ELR (cell line): ENCODE data around the gene RCAN1.

ENCODE experiments used
- DNase-seq: peaks from one replicate; pipeline ENCODE4 v3.0.0-alpha.2; 2015; ENCODE audit warnings: low read depth

Gene RCAN1

DNA sequence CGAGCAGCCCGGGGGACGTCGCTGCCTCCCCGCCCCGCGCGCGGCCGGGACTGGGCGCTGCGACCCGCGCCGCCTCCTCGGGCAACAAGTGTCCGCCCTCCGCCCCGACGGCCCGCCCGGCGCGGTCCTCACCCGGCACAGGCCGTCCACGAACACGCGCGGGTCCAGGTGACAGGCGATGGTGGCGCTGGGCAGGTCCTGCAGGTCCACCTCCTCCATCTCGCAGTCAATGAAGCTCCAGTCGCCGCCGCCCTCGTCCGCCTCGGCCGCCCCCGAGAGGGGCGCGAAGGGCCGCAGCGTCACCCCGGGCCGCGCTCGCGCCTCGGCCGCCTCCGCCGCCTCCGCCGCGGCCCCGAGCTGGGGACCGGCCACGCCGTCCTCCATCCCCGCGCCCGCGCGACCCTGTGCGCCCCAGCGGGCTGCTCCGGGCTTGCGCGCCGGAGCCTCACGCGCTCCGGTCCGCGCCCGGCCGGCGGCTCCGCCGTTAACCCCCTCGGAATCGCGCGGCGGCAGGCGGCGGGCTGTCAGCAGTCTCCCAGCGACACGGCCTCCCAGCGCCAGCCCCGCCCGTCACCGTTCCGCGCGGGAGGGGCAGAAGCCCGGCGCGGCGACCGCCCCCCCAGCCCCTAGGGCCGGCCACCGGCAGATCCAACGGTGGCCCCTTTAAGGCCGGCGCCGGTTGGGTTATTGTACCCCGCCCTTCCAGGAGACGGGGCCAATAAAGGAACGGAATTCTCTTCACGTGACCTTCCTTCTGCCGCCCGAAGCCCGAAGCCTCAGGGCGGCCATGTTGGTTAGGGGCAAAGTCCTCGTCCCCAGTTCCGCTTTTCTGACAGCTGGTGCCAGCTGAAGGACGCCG lies at the start of gene RCAN1:
Gene RCAN1 (minus strand): TSS at position 486 of the 859 bp plus-strand sequence. CDS start 102 bp downstream, at position 384.
- DNase-seq, result peak; percentile 94

DNA sequence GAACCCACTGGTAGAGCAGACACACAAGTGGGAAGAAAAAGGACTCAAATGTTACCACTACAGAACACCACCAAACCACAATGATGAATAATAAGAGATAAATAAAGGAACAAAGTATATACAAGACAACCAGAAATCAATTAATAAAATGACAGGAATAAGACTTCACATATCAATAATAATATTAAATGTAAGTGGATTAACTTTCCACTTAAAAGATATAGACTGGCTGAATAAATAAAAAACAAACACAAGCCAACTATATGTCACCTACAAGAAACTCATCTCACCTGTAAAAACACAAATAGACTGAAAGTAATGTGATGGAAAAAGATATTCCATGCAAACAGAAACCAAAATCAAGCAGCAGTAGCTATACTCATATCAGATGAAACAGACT lies 46.9 kb upstream of the RCAN1 start:
- no peak for DNase-seq

DNA sequence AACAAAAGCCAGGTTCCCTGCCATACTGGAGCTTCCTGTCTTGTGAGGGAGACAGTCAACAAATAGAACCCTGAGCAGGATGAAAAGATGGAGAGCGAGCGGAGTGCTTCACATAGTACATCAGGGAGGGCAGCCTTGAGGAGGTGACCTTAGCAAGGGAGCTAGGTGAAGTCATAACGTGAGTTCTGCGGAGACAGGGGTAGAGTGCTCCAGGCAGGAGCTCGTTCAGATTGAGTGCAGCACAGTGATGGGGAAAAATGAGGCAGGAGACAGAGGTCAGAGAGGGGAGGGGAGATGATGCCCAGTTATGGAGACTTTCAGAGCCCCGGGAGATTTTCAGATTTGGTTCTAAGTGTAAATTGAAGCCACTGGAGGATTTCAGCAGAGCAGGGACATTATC lies 38.6 kb upstream of the RCAN1 start:
- DNase-seq, result no peak

DNA sequence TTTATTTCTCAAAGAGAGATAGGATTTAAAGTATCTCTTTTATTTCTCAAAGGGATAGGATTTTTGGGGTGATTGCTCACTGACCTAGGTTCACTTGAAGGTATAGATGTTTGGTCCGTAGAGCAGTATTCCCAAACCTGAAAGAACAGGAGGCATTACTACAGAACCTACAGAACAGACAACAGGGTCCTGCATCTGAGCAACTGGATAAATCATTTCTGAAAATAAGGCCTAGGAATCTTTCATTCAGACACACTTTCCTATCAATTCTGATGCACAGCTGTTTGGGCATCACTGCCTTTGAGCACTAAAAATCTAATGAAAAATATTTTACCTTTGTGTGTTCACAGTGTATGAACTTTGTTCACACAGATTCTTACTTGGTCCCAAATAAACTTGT lies 36.7 kb upstream of the RCAN1 start:
- DNase-seq, result no peak

DNA sequence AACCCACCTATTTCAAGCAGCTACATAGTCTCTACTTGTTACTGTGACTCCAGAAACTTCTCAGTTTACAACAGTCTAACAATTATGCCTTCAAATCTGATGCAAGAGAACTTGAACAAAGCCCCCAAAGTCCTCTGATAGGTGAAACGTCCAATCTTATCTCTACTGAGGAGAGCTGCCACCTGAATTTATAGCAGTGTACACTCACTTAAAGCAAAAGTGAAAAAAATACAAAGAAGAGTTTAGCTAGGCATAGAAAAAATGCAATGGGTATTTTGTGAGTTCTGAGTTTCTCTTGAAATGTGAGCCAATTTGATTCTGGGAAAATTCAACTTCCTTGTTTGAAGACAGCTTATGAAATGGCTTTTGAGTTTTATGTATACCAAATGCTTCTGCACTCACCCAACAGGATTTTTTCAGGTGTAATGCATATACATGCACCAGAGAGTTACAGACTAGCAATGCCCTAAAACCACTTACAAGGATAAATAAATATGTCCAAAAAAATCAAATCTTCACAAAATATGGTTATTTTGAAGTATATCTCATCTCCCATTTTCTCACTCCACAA lies 36.0 kb upstream of the RCAN1 start:
- DNase-seq, result no peak

DNA sequence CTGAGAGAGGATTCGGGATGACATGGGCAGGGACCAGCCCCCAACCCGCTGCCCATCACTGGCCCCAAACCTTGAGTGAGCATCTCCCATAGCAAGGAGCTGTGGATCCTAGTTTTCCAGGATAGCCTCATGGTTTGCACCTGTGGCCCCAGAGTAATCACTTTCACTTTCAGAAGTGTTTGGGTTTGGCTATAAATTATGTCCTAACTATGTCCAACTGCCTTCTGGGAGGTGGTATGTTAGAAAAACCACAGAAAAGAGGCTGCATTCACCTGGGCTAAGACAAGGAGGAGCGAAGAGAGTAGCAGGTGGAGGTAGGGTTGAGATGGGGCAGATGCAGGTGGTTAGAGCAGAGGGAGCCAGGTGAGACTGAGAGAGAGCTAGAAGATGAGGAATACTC lies 34.5 kb upstream of the RCAN1 start:
- DNase-seq, result no peak

DNA sequence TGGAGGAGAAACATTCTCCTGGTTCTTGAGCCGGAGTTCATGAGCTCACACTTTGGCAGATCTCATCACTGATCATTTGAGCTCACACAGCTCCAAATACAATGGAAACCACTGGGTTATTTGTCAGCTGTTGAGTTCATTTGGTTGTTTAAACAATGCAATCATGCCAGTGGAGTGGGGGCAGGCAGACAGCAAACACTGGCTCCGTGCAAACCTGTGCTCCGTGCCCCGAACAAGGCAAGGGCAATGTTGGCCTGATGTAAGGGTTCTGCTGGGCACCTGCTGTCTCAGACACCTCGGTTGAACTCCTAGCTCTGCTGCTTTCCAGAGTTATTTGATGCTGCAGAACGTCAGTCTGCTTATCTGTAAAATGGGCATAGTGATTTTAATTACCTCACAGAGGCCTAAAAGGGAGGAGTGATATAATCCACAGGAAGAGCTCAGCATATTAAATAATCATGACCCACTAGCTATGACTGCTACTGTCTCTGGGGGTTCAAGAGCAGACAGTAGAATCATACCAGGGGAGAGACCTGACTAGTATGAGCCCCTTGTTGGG lies 33.9 kb upstream of the RCAN1 start:
- no peak for DNase-seq

DNA sequence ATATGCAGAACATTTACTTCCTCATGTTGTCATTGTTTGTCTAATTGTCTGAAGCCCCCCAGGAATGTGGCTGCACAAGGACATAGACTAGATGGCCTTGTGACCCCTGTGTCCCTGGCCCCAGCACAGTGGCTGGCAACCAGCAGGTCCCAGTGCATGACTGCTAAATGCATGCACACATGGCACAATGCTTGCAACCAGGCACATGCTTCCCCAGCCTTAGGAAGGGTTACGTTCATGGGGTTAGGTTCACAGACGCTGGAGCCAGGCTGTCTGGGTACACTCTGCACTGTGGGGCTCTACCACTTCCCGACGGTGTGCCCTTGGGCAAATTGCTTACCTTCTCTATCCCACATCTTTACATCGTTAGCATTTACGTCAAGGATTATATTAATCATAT lies 32.6 kb upstream of the RCAN1 start:
- DNase-seq, result peak; percentile 37

DNA sequence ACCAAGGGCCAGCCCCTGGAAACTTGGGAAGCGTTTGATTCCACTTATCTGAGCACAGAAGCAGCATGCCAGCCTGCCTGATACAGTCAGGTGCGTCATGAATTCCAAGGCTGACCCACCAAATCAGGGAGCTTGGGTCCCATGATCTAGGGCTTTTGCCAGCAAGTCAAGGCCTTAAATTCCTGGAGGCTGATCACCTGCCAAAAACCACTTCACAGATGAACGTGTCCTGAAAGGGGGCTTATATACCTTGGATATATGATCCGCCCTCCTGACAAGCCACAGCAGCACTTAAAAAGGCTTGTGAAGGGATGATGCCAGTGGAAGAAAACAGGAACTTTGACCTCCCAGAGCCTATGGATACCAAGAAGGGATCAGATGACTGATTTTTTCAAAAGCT lies 29.9 kb upstream of the RCAN1 start:
- DNase-seq, result no peak

DNA sequence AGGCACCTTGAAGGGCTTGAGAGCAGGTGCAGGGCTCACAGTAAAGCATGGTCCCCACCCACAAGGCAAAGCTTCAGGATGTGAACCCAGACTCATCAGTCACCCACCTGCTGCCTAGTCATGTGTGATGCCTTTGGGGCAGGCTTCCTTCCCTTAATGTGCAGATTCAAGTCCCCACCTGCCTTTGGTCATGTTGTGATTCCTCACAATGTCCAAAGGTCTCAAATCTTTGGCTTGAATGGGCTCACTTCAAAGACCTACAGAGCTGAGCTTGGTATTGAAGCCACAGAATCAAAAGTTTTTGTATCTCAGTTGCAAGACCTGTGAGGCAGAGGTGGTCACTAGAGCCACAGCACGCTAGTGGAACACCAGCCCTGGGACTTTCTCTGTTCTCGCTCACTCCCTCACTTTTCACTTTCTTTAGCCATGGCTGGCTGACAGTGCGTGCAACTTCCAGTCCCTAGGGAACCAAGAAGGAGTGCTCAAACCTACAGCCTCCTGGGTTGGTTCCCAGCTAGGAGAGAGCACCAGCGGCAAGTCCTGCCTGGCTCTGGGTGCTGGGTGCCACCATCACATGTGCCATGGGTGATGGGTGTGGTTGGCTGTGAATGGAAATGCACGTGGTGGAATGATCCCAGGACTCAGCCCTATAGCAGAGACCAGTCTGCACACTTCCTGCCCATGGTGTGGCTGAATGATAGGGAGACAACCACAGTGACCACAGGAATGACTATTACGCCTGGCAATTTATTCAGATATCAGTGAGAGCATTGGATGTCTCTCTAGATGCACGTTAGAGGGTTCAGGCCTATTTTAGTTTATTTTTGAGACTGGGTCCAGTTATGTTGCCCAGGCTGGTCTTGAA lies 27.5 kb upstream of the RCAN1 start:
- DNase-seq, result peak; percentile 71

DNA sequence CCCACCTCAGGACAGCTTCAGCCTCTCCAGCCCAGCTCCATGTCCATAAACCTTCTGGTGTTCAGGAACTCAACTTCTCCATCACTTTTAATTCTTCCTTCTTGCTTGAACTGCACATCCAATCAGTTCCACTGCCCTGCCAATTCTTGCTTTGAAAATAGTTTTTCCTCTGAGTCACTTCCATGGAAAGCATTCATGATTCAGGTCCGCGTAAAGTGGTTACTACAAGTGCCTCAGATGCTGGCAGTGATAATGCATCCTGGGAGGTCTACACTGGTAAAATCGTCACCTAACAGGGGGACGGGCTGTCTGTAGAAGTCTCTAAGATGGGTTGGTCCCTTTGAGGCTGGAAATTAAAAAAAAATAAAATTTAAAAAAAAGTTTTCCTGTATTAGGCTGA lies 25.9 kb upstream of the RCAN1 start:
- DNase-seq, result peak; percentile 89

DNA sequence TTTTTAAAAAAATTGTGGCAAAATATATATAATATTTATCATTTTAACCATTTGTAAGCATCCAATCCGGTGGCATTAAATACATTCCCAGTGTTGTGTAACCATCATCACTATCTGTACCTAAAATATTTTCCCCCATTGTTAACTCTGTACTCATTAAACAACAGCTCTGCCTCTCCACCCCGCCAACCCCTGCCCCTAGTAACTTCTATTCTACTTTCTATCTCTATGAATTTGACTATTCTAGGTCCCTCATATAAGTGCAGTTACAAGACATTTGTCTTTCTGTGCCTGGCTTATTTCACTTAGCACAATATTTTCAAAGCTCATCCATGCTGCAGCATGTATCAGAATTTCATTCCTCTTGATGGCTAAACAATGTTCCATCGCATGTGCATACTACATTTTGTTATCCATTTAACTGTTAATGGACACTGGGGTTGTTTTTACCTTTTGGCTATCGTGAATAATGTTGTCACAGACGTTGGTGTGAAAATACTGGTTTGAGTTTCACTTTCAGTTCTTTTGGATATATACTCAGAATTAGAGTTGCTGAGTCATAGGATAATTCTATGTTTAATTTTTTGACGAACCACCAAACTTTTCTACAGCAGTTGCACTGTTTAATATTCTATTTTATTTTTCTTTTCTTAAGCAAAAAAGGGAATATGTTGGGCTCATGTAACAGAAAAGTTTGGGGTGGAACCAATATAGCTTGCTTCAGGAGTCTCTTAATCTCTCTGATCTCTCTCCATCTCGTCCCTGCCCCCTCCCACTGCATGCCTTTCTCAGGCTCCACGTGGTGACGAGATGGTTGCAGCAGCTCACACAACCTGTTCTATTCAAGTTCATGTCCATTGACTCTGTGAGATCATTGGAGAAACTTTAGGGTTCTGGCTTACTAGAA lies 25.2 kb upstream of the RCAN1 start:
- peak; percentile 48 for DNase-seq

DNA sequence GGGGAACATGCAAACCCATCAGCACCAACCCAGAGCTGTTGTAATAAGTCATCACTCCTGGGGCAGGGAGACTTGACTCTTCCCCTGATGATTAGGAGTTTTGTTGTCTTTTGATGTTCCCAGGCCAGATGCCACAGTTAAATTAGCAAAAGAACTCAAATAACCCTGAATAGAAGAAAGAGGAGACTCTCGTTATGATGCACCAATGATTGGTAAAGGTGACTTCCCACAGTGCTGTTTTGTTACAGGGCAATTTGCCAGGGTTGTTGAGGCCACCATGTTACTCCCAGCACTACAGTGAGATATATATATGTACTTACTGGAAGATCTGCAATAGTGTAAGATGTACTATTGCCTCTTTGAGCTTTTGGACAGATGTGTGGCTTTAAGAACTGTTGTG lies 24.3 kb upstream of the RCAN1 start:
- DNase-seq, result no peak

DNA sequence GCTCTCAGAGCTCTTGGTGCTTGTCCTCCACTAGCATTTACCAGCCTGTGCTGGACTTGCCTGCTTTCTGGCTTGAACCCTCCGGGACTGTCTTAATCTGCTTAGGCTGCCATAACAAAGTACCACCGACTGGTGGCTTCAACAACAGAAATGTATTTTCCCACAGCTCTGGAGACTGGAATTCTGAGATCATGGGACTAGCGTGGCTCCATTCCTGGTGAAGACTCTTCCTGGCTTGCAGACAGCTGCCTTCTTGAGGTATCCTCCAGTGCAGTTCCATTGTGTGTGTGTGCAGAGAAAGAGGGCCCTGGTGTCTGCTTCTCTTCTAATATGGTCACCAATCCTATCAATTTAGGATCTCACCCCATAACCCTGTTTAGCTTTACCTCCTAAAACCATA lies 22.0 kb upstream of the RCAN1 start:
- no peak for DNase-seq

DNA sequence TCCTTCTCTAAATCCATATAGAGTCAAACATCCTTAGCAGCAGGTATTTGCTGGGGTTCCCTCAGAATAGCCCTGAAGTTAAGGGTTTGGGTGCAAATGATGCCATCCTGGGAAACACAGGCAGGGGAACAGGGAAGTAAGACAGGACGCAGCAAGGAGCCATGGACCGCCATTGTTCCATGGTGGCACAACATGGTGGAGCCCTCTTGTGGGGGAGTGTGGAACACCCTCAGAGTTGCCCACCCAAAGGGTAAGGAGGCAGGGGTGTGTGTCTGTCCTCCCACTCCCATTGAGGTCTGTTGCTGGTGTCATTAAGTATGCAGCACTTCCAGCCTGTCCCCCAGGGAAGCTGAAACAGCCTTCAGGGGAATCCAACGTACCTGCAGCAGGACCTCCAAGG lies 20.4 kb upstream of the RCAN1 start:
- DNase-seq, result no peak

DNA sequence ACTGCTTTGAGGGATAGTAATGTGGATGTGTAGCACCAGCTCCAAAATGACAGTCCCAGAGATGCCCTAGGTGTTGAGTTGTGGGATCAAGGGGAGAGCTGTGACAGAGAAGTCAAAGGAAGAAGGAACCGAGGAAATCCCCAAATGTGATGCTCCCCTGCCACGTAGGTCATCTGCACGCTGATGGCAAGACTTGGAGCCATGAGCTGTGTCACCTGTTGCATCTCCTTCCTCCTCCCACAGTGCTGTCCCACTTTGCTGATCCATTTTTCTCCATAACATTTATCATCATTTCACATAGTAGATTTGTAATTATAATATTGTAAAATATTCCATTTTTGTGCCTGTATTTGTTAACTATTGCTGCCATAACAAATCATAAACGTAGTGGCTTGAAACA lies 17.6 kb upstream of the RCAN1 start:
- DNase-seq, result no peak

DNA sequence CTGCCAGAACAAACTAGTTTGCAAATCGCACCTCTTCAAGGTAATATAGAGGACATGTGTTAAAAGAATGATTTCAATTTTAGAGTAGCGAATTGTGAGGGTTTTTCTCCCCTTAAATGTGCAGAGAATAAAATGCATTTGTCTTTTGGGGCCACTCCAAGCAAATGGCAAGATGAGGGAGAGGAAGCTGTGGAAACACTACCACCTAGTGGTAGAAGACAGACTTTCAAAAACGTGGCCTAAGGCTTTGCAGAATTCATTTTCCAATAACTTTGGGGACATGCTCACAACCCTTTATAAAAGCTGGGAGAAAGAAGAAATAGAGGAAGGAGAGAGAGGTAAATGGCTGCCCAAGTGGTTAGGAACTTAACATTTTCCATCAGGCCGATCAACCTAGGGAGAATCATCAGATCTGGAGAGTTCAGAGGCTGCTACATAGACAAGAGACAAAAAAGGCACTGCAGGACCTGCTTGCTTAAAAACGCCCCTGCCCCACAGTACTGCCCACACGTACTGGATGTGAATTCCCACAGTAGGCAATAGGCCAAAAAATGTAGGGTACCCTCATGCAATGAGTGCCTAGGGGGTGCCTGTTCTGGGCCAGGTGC lies 15.7 kb upstream of the RCAN1 start:
- DNase-seq, result peak; percentile 64

DNA sequence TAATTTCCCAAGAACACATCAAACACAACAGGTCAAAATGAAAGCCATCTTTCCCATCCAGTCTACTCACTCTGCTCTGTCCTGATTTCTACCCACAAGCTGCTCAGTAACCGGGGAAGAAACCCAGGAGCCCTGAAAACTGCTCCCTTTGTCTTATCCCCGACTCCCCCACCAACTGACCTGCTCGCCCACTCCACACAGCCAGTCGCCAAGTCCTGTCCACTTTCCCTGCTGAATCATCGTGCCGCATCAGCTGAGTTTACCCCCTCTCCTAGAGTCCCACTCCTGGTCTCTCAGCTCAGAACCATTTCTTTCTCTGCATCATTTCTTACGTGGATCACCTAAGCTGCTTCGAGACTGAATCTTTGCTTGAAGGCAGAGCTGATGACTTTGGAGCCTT lies 11.2 kb upstream of the RCAN1 start:
- no peak for DNase-seq

DNA sequence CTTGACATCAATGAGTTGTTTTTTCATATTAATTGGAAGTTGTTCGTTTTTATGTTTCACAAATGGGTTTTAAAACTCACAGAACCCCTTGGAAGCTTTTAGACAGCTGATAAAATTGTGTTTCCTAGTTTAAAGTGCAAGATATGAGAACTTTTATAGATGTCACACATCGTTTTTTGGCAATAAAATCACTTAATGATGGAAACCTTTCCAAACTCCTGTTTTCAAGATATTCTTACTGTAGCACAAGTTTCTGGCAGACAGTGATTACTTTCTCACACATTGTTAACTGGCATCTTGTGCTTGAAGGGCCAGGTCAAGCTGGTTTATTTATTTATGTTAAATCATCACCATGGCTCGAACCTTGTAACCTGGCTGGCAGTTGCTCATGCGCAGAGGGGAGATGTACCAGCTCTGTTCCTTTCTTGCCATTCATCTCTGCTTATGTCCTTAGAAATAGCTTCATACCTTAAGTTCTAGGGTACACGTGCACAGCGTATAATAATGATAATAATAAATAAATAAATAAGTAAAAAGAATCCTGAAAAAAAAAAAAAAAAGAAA lies 10.2 kb upstream of the RCAN1 start:
- DNase-seq, result no peak

DNA sequence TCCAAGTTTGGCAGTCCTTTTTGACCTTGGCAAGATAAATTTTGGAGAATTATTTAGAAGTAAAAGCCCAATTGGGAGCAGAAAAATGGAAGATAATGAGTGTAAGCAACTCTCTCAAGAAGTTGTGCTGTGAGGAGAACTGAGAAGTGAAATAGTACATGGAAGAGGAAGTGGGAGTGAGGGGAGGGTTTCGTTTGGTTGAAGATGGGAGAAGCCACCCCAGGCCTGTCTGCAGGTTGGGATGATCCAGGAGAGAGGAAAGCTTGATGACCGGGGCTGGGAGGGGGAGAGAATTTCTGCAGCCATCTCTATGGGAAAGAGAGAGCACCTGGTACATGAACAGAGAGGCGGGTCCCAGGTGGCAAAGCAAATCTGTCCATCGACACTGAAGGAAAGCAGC lies 8.6 kb upstream of the RCAN1 start:
- DNase-seq, result no peak
